HG03196 (cell line): ENCODE results near the gene ARID3B.
A peak's percentile ranks its signal among the peaks of the same experiment; 100 is the strongest.
"Not testable (repeated sequence)": the region's sequence is repeated elsewhere in the genome, so short reads cannot be mapped to it uniquely, and the experiment has no call there.

Experiments used
- ATAC-seq: cut with Tn5 transposase; IDR thresholded peaks from one replicate; pipeline ENCODE4 v1.9.1; 2021; ENCODE audit not compliant: unreplicated experiment

Gene ARID3B

GRCh38 chr15:74565381-74566085, 24.5 kb downstream of the ARID3B start:
- ATAC-seq: no peak

GRCh38 chr15:74568594-74568993, 27.6 kb downstream of the ARID3B start:
- ATAC-seq: no peak

- no peak for ATAC-seq
Observed at GRCh38 chr15:74569731-74570070, 28.7 kb downstream of the ARID3B start.

- no peak for ATAC-seq
Observed at GRCh38 chr15:74571191-74571590, 30.2 kb downstream of the ARID3B start.

GRCh38 chr15:74573987-74574386, 33.0 kb downstream of the ARID3B start:
- ATAC-seq: no peak

GRCh38 chr15:74578496-74578994, 37.5 kb downstream of the ARID3B start:
- ATAC-seq: no peak

GRCh38 chr15:74579001-74579400, 38.0 kb downstream of the ARID3B start:
- ATAC-seq: no peak

GRCh38 chr15:74580538-74581350, 39.7 kb downstream of the ARID3B start:
- no peak for ATAC-seq

- no peak for ATAC-seq
Observed at GRCh38 chr15:74584204-74584603, 43.2 kb downstream of the ARID3B start.

- ATAC-seq: no peak
Observed at GRCh38 chr15:74584779-74585178, 43.8 kb downstream of the ARID3B start.

- no peak for ATAC-seq
Observed at GRCh38 chr15:74585191-74585590, 44.2 kb downstream of the ARID3B start.

- ATAC-seq: no peak
Observed at GRCh38 chr15:74585857-74586256, 44.8 kb downstream of the ARID3B start.

- no peak for ATAC-seq
Observed at GRCh38 chr15:74589826-74590225, 48.8 kb downstream of the ARID3B start.

GRCh38 chr15:74592222-74592621, 51.2 kb downstream of the ARID3B start:
- ATAC-seq: no peak

- ATAC-seq: no peak
Observed at GRCh38 chr15:74593122-74593521, 52.1 kb downstream of the ARID3B start.

- no peak for ATAC-seq
Observed at GRCh38 chr15:74594455-74594854, 53.4 kb downstream of the ARID3B start.

- ATAC-seq: no peak
Observed at GRCh38 chr15:74595271-74595670, 54.3 kb downstream of the ARID3B start.

GRCh38 chr15:74596736-74597135, 55.7 kb downstream of the ARID3B start:
- ATAC-seq: not testable (repeated sequence)

- not testable (repeated sequence) for ATAC-seq
Observed at GRCh38 chr15:74597146-74597705, 56.2 kb downstream of the ARID3B start.

- peak; percentile 77 for ATAC-seq
Observed at GRCh38 chr15:74598126-74598842, 57.3 kb downstream of the ARID3B start.

GRCh38 chr15:74599156-74599555, 58.1 kb downstream of the ARID3B start:
- no peak for ATAC-seq
